IPS-NIHi7 (cell line): Measurements from ENCODE around the gene CPNE6.
A peak's percentile ranks its signal among the peaks of the same experiment; 100 is the strongest.

Source experiments
- DNase-seq: peaks from one replicate; pipeline ENCODE4 v3.0.0; 2012; ENCODE audit warnings: mixed read lengths; ENCODE audit errors: extremely low spot score

Gene CPNE6

DNA sequence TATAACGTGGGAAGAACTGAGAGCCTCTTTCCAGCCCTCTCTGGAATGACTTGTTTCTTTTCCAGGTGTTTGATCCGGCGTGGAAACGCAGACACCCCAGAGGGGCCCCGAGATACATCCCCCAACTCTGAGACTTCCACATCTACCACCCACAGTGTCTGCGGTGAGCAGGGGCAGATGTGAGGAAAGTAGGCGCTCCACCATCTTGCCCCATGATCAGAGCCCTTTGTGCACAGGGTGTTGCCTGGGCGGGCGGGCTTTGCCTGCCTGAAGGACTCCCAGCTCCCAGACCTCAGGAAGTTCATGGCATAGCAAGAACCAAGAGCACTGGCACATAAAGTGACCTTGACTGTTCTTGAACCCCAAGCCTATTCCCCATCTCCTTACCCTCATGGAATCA lies 16.7 kb upstream of the CPNE6 start:
- DNase-seq: no peak

DNA sequence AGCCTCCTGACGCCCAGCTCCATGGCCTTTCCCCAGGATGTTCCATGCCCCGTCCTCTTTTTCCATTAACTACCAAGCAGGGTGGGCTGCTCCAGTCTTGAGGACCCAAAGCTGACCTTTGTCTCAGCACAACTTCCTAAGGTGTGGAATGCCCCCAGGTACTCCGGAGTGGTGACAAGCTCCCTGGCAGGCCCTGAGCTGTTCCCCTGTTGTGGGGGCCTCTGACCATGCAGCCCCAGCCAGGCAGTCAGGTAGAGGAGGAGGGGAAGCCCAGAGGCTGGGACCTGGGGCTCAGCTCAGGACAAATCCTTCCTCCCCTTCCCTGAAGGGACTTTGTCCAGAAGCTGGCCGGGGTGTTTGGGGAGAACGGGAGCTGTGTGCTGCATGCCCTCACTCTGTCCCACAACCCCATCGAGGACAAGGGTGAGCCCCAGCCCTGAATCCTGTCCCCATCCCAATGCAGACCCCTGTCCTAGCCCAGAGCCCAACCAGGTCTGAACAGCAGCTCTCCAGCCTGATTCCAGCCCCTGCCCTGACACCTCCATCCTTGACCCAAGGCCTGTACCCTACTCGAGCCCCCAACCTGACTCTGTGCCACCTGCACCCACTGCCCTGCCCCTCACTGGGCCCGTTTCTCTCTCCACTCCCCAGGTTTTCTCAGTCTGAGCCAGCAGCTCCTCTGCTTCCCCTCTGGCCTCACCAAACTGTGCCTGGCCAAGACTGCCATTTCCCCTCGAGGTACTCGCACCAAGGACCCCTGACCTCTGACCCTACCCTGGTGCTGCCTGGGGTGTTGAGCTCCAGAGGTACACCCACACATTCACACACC lies 15.2 kb upstream of the CPNE6 start:
- DNase-seq: no peak

DNA sequence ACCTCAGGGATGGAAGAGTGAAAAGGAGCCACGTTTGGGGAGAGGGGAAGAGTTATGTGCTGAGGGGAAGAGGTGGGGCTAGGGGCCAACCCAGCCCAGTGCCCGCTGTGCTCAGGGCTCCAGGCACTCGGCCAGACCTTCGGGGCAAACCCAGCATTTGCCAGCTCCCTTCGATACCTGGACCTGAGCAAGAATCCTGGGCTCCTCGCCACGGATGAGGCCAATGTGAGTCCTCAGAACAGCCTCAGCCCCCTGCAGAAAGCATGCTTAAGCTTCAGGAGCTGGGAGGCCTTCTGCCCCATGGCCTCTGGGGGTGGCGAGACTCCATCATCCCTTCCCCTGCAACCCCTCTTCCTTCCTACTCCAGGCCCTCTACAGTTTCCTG lies 14.6 kb upstream of the CPNE6 start:
- no peak for DNase-seq

DNA sequence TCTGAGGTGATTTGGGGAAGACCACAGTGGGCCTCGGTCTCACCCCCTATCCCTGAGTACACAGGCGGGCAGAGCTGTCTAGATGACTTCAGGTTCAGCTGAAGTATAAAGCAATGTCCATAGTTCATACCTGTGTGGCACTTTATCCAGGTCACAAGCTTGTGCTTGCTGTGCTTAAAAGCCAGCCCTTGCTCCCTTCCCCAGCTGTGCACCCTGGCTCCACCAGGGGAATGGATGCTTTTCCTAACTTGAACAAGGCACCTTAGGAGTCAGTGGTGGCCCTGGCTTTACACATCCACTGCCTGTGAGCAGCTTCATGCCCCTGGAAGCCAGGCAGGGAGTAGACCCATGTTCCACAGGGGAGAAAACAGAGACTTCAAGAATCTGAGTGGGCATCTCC lies 14.1 kb upstream of the CPNE6 start:
- no peak for DNase-seq

DNA sequence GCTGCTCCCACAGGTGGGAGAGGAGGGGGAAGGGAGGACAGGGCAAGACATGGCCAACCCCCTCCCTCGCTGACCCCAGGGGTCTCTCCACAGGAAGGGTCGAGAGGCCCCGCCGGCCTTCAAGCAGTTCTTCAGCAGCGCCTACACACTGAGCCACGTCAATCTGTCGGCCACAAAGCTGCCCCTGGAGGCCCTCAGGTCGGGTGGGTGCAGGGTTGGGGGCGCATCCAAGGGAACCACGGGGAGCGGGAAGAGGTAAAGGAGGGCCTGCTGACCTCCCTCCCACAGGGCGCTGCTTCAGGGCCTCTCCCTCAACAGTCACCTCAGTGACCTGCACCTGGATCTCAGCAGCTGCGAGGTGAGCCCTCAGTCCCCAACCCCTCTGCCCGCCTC lies 13.5 kb upstream of the CPNE6 start:
- DNase-seq: no peak

DNA sequence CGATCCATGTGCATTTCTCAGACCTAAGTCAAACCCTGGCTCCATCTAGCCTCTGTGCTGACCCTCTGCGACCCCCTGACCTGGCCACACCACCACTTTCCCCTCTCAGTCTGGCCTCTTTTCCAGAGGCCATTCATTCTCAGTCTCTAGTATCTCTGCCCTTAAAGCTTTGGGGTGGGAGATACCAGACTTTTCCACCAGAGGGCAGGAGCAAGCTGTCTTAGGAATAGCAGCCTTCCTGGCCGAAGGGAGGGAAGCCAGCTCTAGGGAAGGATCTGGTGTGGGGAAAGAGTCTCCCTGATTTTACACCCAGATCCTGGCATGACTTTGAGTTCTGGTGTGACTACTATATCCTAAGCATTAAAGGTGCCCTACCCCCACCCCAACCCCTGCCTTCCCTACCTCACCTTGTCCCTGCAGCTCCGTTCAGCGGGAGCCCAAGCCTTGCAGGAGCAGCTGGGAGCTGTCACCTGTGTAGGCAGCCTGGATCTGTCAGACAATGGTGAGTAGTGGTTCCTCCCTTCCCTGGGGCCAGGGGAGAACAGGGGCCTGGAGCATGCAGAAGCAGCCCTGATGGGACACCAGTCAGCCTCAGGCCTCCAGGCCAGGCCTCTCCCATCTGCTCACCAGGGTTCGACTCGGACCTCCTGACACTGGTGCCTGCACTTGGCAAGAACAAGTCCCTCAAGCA lies 13.0 kb upstream of the CPNE6 start:
- peak; percentile 70 for DNase-seq

DNA sequence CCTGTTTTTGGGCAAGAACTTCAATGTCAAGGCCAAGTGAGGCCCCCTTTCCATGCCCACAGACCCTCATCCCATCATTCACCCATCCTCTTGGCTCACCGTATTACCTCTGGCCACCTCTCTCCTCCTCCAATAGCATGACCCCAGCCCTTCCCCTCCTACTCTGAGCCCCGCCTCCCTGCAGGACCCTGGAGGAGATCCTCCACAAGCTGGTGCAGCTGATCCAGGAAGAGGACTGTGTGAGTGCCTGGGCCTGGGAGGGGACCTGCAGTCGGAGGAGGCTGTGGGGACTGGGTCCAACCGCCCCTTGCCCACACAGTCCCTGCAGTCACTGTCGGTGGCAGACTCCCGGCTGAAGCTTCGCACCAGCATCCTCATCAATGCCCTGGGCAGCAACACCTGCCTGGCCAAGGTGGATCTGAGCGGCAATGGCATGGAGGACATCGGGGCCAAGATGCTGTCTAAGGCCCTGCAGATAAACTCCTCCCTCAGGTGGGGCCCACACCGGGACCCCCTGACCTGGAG lies 12.3 kb upstream of the CPNE6 start:
- DNase-seq: no peak

DNA sequence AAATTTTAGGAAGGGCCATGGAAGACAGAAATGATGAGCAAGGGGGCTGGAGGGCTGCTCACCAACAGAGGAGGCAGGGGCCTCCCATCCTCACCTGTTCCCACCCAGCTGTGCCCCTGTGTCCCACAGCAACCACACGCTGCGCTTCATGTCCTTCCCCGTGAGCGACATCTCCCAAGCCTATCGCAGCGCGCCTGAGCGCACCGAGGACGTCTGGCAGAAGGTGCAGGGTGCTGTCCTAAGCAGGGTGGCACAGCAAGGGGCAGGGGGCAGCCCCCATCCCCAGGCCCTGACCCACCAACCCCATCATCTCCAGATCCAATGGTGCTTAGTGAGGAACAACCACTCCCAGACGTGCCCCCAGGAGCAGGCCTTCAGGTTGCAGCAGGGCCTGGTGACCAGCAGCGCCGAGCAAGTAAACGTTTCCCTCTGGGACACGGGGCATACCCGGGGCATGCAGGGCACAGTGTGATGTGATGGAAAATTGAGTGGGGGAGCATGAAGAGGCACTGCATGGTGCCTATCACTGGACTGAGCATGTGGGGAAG lies 11.4 kb upstream of the CPNE6 start:
- no peak for DNase-seq

DNA sequence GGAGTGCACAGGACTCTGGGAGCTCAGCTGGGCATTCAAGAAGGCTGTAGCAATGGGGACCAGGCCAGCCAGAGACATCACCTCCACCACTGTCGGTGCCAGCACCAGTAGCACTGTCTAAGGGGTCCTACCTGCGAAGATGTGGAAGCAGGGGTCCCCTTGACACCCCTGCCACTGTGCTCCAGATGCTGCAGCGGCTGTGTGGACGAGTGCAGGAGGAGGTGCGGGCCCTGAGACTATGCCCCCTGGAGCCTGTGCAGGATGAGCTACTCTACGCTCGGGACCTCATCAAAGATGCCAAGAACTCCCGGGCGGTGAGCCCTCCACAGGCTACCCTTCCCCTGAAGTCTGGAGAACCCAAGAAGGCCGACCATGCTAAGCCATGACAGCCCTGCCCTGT lies 10.9 kb upstream of the CPNE6 start:
- DNase-seq: no peak

DNA sequence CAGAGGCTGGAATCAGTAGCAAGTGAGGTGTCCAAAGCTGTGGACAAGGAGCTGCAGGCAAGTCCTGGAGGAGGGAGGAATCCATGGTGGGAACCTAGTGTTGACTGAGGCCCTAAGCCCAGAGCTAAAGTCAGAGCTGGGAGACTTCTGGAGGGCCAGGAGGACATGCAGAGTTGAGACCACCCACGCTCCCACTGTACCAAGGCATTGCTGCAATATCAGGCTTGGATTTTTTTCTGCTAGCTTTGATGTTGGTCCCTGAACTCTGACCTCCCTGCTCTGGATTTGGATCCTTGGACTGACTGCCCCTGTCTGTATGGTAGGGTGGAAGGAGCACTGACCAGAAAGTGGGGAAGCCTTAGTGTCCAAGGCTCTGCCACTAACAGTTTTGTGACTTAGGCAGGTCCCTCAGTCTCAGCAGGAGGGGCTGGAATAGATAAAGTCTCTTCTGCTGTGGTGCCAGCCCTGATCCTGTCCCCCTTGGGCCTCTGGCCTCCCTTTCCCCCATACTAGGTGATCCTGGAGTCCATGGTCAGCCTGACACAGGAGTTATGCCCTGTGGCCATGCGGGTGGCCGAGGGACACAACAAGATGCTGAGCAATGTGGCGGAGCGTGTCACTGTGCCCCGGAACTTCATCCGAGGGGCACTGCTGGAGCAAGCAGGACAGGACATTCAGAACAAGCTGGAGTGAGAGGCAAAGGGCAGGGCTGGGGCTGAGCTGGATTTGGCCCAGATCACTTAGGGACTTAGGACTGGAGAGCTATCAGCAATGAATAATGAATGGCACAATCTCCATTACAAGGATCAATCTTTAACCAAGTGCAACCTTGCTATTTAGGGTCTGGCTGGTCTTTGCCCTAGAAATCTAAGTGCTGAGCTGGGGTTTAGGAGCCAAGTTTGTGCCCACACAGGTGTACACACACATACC lies 10.1 kb upstream of the CPNE6 start:
- DNase-seq: no peak

DNA sequence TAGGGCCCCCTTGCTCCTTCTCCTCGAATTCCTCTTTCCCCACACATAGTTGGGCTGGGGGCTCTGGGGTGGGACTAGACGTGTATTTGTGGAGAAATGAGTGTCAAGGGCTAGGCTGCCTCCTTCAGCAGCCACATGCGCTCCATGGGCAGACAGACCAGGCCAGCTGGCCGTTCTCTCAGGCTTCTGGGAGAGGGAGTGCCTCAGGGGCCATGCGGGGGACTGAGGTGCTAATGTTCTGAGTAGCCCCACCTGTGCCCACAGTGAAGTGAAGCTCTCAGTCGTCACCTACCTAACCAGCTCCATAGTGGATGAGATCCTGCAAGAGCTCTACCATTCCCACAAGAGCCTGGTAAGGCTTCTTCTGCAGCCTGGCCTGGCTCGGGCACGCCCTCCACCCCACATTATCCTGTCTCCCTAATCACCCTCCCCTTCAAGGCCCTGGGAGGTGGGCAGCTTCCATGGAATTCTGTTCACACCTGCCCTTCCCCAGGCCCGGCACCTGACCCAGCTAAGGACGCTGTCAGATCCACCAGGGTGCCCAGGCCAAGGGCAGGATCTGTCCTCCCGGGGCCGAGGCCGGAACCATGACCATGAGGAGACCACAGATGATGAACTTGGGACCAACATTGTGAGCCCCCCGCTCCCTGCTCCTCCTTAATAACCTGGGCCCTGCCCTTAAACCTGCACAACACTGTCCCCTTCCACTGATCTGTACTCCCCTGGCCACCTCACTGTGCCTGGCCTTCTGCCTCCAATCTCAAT lies 9.0 kb upstream of the CPNE6 start:
- DNase-seq: no peak

DNA sequence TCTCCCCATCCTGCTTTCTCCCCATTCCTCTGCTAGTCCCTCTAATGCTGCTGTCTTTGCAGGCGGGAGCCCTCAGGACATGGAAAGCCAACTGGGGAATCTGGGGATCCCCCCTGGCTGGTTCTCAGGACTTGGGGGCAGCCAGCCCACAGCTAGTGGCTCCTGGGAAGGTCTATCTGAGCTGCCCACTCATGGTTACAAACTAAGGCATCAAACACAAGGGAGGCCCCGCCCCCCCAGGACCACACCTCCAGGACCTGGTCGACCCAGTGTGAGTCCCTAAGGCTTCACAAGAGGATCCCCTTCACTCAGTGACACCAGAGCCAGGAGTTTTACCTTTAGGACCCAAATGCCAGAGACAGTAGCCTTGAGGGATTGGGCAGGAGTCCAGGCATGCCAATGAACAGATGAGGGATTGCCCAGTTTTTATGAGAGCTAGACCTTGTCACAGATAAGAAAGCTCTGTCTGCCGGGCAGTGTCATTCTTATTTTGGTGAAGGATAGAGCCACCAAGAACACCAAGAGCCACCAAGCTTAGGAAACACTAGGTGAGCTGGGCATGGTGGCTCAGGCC lies 8.0 kb upstream of the CPNE6 start:
- DNase-seq: no peak

DNA sequence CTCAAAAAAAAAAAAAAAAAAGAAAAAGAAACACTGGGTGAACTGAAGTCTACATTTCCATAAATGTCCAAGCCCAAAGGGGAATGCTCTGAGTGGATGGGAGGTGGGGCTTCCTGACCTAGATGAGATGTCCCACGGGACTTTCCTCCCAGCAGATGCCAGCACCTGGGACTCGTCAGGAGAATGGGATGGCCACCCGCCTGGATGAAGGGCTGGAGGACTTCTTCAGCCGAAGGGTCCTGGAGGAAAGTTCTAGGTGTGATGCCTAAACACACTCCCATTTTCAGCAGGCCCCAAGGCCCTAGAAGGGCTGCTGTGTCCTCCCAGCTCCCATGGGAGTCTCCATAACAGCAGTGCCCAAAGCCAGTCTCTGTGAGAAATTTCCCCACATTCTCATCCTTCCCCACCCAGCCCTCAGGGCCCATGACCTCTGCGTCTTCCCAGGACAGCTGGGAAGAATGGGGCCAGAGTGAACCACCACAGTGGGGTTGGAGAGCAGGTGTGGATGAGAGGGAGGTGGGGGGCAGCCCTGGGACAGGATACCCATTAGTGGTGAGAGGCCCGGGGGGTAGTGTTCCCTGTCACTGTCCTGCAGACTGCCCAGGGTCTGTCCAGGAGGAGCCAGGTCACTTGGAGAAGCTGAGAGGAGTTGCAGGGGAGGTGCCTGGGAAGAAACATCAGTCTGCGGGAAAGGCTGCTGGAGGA lies 7.1 kb upstream of the CPNE6 start:
- DNase-seq: no peak

DNA sequence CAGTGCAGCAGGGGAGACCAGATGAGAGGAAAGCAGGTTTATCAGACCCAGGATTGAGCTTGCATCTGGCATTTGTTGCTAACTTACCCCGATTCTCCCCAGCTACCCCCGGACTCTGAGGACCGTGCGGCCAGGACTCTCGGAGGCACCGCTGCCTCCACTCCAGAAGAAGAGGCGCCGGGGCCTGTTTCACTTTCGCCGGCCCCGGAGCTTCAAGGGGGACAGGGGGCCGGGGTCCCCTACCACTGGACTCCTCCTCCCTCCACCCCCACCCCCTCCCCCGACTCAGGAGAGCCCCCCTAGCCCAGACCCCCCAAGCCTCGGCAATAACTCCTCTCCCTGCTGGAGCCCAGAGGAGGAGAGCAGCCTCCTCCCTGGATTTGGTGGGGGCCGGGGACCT lies 6.5 kb upstream of the CPNE6 start:
- DNase-seq: no peak

DNA sequence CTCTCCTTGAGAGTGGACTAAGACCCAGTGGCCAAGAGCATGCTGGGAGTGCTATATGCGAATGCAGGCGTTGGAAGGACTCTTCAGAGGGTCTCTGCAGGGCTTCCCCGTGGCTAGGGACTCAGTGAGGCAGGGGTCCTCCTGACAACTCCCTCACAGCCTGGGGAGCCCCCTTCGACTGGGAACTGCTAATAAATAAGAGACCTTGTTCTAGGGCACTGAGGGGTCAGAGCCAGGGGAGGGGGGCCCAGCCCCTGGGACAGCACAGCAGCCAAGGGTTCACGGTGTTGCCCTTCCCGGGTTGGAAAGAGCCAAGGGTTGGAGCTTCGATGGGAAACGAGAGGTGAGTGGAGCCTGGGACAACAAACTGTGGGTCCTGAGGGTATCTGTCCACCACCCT lies 6.0 kb upstream of the CPNE6 start:
- no peak for DNase-seq

DNA sequence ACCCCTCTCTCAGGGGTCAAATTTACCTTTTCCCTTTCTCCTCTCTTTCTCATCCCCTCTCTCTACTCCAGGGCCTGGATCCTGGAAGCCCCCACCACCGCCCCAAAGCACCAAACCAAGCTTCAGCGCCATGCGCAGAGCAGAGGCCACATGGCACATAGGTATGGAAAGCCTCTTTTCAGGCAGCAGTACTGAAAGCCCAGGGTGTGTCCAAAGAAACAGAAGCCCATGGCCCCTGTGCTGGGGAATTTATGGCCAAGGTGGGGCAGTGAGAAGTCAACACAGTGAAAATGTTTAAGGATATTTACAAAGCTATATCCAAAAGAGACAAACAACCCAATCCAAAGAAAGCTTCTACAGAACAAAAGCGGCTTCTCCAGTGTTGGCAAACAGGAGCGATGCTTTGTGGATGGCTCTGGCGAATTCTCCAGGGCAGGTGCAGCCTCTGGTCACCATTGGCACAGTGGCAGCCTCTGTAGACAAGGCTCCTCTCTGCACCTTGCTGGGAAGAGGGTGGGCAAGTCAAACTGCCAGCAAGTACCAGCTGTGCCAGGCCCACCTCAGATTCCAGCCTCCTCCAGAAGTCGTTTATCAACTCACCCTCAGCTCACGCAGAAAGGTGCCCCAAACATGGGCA lies 4.7 kb upstream of the CPNE6 start:
- no peak for DNase-seq

DNA sequence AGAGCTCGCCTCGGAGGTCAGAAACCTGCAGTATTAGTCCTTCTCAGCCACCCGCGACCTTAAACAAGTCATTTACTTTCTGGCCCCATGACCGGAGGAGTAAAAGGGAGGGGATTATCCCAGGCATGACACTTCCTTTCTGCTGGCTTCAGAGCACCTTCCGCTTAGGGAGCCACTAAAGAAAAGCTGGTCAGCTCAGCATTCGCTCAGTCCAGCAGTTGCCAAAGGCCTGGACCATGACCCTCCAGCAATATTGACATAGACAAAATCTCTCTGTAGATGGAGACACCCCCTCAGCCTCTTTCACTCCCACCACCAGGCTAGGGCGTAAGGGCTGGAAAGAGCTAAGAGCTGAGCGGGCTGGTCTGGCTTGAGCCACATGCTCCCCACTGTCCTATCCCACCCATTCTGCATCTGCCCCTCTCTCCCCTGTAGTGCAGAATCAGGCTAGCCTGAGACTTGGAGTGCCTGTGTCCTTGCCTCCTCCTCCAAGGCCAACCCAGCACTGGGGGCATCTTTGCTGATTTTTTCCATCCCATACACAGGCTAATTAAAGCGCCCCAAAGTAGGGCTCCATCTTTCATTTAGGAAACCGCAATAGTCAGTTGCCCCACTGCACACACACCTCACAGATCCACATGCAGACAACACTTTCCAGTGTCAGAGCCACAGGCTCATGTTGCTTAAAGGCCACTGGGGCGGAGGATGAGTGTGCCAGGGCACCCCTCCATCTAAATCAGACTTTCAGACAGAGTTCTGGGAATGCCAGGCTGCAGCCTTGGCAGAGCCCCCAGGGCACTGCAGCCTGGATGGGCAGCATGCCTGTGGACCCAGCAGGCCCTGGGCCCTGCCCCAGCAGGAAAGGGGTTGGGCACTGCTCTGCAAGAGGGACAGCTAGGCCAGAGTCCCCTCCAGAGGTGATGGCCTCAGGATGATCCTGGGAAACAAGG lies 4.0 kb upstream of the CPNE6 start:
- no peak for DNase-seq

DNA sequence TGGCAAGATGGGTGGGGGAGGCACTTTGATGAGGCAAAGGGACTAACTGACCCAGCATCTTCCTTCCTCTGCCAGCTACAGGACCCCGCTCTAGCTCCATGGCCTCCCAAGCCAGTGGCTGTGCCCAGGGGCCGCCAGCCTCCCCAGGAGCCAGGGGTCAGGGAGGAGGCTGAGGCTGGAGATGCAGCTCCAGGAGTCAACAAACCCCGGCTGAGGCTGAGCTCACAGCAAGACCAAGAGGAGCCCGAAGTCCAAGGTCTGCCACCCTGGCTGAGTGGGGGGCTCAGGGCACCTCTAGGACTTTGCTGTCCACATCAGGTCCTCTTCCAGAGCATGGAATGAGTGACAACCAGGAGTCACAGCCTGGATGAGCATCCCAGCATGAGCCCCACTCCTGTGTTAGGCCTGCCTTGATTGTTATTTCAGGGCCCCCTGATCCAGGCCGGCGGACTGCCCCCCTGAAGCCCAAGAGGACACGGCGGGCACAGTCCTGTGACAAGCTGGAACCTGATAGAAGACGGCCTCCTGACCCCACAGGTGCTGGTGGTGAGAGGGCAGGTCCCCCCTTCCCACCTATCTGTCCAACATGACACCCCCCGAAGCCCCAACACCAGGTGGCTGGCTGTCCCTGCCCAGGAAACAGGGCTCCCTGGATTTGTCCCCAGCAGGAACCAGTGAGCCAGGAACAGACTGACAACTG lies 2.5 kb upstream of the CPNE6 start:
- no peak for DNase-seq
